ENCODE data around the gene ADARB2. TPM values are rescaled to one million over a fixed set of nuclear protein-coding genes. Genes with fewer than 3 reads are reported as not detected.

Gene ADARB2
- polyA plus RNA-seq, 1 of the 3 experiments (the other 2 are of a cell fraction), result not detected

- no peaks in the 10 kb centered on the region for H3K79me2 ChIP-seq (ENCODE audit: insufficient read depth)
- H2AFZ ChIP-seq (ENCODE audit: low read depth), result no peak overlapping the region
- no peak overlapping the region for H3K27ac ChIP-seq (ENCODE audit: low read depth in 2 of 2, low read length in 1 of 2)
- H3K4me2 ChIP-seq, result no peak overlapping the region
- DNase-seq, result no peak
- no peaks in the 10 kb centered on the region for H3K9me3 ChIP-seq
- H3K27me3 ChIP-seq (ENCODE audit: insufficient read depth), result no peaks in the 10 kb centered on the region
- TF ChIP-seq TEAD4 (IDR thresholded peaks at IDR 0.05; ENCODE audit: borderline replicate concordance, insufficient read depth), result no peak
- TF ChIP-seq JUND (IDR thresholded peaks at IDR 0.05), result no peak
- TF ChIP-seq MXI1 (IDR thresholded peaks at IDR 0.05; ENCODE audit: low read depth, low read length), result no peak
- no peak for TF ChIP-seq MEF2A (IDR thresholded peaks at IDR 0.05; ENCODE audit: borderline replicate concordance, low read depth)
- no peak for TF ChIP-seq SMC3 (IDR thresholded peaks at IDR 0.05; ENCODE audit: low read depth, low read length)
- TF ChIP-seq FOSL2 (IDR thresholded peaks at IDR 0.05; ENCODE audit: borderline replicate concordance, low read depth), result no peak
- TF ChIP-seq ZBTB33 (IDR thresholded peaks at IDR 0.05; ENCODE audit: borderline replicate concordance, low read depth), result no peak
- TF ChIP-seq USF1 (IDR thresholded peaks at IDR 0.05; ENCODE audit: borderline replicate concordance, low read depth), result no peak
- TF ChIP-seq GATA2 (CRISPR knock-in tag; IDR thresholded peaks at IDR 0.05), result no peak
- TF ChIP-seq RAD21 (IDR thresholded peaks at IDR 0.05; ENCODE audit: low read length), result no peak
- TF ChIP-seq CTCF (IDR thresholded peaks at IDR 0.05), result no peak
- TF ChIP-seq EP300 (IDR thresholded peaks at IDR 0.05; ENCODE audit: borderline replicate concordance in 1 of 2, low read depth in 1 of 2, low read length in 1 of 2), result no peak
- TF ChIP-seq REST (IDR thresholded peaks at IDR 0.05; ENCODE audit: low read depth, low read length), result no peak
- no peak for TF ChIP-seq NFIC (IDR thresholded peaks at IDR 0.05; ENCODE audit: borderline replicate concordance)
- ChIA-PET POLR2A (no interaction called here), CTCF (interaction anchor here (1.0 kb wide), 1 partner anchor 14 kb away, joined by 3 read pairs; no protein-coding TSS in a partner anchor)
- no peak overlapping the region for H3K9ac ChIP-seq
- no peak overlapping the region for H3K4me3 ChIP-seq (ENCODE audit: low read depth in 2 of 2, low read length in 1 of 2)
- WGBS (ENCODE audit: low lambda C conversion rate), result 76% methylated on average over 11 of the region's 20 CpGs
- H3K9me2 ChIP-seq, result no peaks in the 10 kb centered on the region
- H3K36me3 ChIP-seq (replicated peaks in 1 of 2; ENCODE audit: control insufficient read depth in 1 of 2, insufficient read depth in 2 of 2, low read length in 1 of 2), result no peaks in the 10 kb centered on the region
- H3K4me1 ChIP-seq (ENCODE audit: control insufficient read depth in 1 of 2, insufficient read depth in 2 of 2, low read depth in 1 of 2, low read length in 1 of 2), result no peaks in the 10 kb centered on the region; a peak in 1 of 4 replicates
- no peaks in the 10 kb centered on the region for H3F3A ChIP-seq (replicated peaks; ENCODE audit: insufficient read depth)
- H4K20me1 ChIP-seq (ENCODE audit: insufficient read depth), result no peaks in the 10 kb centered on the region
Observed at GRCh38 chr10:1665021-1665661, 72.2 kb downstream of the ADARB2 start.
